ENCODE measurements around the gene NKPD1.
A peak's percentile ranks its signal among the peaks of the same experiment; 100 is the strongest.

Gene NKPD1

GRCh38 chr19:45151320-45151719 lies 9.5 kb downstream of the NKPD1 start:
- no peak for DNase-seq
- TF ChIP-seq, protein P1, sequence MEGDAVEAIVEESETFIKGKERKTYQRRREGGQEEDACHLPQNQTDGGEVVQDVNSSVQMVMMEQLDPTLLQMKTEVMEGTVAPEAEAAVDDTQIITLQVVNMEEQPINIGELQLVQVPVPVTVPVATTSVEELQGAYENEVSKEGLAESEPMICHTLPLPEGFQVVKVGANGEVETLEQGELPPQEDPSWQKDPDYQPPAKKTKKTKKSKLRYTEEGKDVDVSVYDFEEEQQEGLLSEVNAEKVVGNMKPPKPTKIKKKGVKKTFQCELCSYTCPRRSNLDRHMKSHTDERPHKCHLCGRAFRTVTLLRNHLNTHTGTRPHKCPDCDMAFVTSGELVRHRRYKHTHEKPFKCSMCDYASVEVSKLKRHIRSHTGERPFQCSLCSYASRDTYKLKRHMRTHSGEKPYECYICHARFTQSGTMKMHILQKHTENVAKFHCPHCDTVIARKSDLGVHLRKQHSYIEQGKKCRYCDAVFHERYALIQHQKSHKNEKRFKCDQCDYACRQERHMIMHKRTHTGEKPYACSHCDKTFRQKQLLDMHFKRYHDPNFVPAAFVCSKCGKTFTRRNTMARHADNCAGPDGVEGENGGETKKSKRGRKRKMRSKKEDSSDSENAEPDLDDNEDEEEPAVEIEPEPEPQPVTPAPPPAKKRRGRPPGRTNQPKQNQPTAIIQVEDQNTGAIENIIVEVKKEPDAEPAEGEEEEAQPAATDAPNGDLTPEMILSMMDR (IDR thresholded peaks at IDR 0.05) = no peak
- Mint-ChIP-seq H3K4me1 (peaks cover 40% of the 10 kb centered on the region), H3K27ac (peak overlapping the region; percentile 45), H3K9me3 (no peaks in the 10 kb centered on the region), H3K27me3 (ENCODE audit: low read depth, poor library complexity) (peaks cover 34% of the 10 kb centered on the region), H3K36me3 (ENCODE audit: low read depth) (peaks cover 11% of the 10 kb centered on the region), H3K4me3 (no peak overlapping the region)

DNA sequence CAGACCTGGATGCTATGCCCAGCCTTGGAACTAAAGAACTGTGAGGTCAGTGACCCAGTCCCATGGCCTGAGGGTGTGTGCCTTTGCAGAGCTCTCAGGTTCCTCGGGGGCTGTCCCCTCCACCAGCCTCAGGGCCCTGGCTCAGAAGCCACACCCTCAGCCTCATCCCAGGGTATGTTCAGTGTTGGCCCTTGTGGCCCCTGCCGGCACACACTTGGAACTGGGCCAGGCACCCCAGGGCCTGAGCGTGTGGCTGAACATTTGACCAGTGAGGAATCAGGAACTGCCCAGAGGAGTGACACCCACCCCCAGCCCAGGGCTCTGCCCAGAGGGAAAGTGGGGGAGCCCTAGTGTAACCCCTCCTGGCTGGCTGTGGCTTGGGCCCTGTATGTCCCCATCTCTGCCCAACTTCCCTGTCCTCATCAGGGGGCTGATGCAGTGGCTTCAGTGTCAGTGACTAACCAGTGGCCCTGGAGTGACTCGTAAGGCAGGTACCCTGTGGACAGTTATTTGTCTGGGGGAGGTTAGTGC lies 10.0 kb downstream of the NKPD1 start:
- Mint-ChIP-seq H3K27ac (no peak overlapping the region), H3K9me3 (no peaks in the 10 kb centered on the region), H3K36me3 (ENCODE audit: low read depth) (peaks cover 11% of the 10 kb centered on the region), H3K4me1 (peaks cover 42% of the 10 kb centered on the region), H3K27me3 (ENCODE audit: low read depth, poor library complexity) (peaks cover 34% of the 10 kb centered on the region), H3K4me3 (no peak overlapping the region)
- no peak for DNase-seq
- TF ChIP-seq, protein P1 (IDR thresholded peaks at IDR 0.05) = no peak

- Mint-ChIP-seq H3K4me3 (no peak overlapping the region), H3K4me1 (peaks cover 42% of the 10 kb centered on the region), H3K36me3 (ENCODE audit: low read depth) (peaks cover 11% of the 10 kb centered on the region), H3K27me3 (ENCODE audit: low read depth, poor library complexity) (peaks cover 34% of the 10 kb centered on the region), H3K27ac (no peak overlapping the region), H3K9me3 (no peaks in the 10 kb centered on the region)
- no peak for DNase-seq
- TF ChIP-seq, protein P1 (IDR thresholded peaks at IDR 0.05) = no peak
These were observed 10.6 kb downstream of the NKPD1 start for GRCh38 chr19:45150180-45150579.

DNA sequence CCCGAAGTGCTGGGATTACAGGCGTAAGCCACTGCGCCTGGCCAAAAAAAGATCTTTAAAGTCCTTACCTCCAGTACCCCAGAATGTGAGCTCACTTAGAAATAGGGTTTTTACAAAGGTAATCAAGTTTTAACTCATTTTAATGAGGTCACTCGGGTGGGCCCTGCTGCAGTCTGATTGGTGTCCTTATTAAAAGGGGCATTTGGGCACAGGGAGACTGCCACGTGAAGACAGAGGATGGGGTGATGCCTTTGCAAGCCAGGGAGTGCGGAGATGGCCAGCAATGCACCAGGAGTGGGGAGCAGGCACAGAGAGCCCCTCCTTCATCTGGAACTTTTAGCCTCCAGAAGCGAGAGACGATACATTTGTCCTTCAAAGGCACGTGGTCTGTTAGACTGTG lies 11.7 kb downstream of the NKPD1 start:
- no peak overlapping the region for H3K4me3 Mint-ChIP-seq
- peaks cover 30% of the 10 kb centered on the region for H3K27me3 Mint-ChIP-seq (ENCODE audit: low read depth, poor library complexity)
- DNase-seq = no peak
- no peaks in the 10 kb centered on the region for H3K9me3 Mint-ChIP-seq
- TF ChIP-seq, protein P1 (IDR thresholded peaks at IDR 0.05) = no peak
- peaks cover 11% of the 10 kb centered on the region for H3K36me3 Mint-ChIP-seq (ENCODE audit: low read depth)
- H3K4me1 Mint-ChIP-seq = peaks cover 37% of the 10 kb centered on the region
- peak overlapping the region; percentile 66 for H3K27ac Mint-ChIP-seq

DNA sequence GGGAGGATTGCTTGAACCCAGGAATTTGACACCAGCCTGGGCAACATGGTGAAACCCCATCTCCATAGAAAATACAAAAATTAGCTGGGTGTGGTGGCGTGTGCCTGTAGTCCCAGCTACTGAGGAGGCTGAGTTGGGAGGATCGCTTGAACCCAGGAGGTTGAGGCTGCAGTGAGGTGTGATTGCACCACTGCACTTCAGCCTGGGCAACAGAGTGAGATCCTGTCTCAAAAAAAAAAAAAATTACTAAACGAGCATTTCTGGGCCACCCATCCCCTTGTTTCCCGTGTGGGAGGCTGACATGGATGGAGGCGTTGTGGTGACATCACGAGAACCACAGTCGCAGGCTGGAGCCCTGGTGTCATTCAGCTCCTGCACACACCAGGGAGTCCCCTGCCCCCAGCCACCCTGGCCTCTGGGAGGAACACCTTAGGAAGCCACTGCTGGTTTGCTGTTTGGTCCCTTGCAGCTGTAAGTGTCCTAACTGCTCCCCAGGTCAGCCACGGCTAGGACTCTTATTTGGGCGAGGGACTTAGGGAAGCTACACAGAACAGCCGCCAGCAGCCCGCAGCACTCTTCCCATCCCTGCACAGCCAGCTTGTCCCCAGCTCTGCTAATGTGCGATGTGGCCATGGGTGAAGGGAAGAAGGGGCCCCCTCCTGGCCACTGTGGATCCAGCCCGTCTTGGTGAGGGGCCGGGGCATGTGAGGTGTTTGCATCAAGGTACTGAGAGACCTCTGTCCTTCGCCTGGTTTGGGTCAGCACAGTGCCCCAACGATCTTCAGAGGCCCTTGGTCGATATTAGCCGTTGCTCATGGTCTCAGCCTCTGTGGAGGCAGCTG lies 12.7 kb downstream of the NKPD1 start:
- no peak for DNase-seq
- TF ChIP-seq, protein P1 (IDR thresholded peaks at IDR 0.05) = no peak
- Mint-ChIP-seq H3K27me3 (ENCODE audit: low read depth, poor library complexity) (peaks cover 21% of the 10 kb centered on the region), H3K36me3 (ENCODE audit: low read depth) (peaks cover 18% of the 10 kb centered on the region), H3K27ac (no peak overlapping the region), H3K9me3 (no peaks in the 10 kb centered on the region), H3K4me3 (no peak overlapping the region), H3K4me1 (peaks cover 34% of the 10 kb centered on the region)

All from nephron progenitor cell (in vitro differentiated cells).